NCI-H774 (cell line): Measurements from ENCODE around the gene CYP1A2.

Experiments used
- DNase-seq: peaks from one replicate; lab custom pipeline; 2025; lab: John Stamatoyannopoulos, UW

CYP1A2 gene

GRCh38 chr15:74789171-74789631 is 40.6 kb downstream of the CYP1A2 start:
- DNase-seq, result no peak

GRCh38 chr15:74789741-74790079 is 41.1 kb downstream of the CYP1A2 start:
- DNase-seq, result no peak

- DNase-seq, result no peak
Observed at GRCh38 chr15:74790080-74790916, 41.7 kb downstream of the CYP1A2 start.

DNA sequence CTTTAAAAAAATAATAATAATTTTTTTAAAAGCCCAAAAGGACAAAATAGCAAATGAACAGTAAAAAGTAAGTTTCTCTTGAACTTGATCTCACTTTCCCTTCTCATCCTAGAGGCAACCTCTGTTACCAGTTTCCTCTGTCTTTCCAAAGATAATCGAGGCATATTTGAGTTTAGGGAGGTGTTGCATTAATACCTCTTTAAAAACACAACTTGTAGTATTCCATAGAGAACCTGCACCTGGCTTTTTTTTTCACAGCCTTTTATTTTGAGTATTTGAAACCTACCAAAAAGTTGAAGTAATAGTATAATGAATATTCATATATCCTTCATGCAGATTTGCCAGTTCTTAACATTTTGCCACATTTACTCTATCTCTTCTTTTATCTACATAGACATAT is 42.4 kb downstream of the CYP1A2 start:
- DNase-seq, result no peak

DNA sequence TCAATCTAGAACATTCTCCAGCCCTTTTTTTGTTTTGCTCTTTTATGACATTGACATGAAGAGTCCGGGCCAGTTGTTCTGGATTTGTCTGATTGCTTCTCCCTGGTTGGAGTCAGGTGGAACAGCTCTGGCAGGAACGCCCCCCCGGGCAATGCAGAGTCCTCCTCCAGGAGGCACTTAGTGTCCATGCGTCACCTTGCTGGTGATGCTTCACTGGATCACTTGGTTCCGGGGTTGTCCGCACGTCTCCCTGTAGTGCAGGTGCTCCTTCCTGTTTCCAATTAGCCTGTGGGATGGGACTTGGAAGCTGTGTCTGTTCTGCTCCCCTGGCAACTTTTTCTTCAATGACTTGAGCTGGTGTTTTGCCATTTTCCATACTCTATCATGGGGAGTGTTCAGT is 43.0 kb downstream of the CYP1A2 start:
- no peak for DNase-seq

DNA sequence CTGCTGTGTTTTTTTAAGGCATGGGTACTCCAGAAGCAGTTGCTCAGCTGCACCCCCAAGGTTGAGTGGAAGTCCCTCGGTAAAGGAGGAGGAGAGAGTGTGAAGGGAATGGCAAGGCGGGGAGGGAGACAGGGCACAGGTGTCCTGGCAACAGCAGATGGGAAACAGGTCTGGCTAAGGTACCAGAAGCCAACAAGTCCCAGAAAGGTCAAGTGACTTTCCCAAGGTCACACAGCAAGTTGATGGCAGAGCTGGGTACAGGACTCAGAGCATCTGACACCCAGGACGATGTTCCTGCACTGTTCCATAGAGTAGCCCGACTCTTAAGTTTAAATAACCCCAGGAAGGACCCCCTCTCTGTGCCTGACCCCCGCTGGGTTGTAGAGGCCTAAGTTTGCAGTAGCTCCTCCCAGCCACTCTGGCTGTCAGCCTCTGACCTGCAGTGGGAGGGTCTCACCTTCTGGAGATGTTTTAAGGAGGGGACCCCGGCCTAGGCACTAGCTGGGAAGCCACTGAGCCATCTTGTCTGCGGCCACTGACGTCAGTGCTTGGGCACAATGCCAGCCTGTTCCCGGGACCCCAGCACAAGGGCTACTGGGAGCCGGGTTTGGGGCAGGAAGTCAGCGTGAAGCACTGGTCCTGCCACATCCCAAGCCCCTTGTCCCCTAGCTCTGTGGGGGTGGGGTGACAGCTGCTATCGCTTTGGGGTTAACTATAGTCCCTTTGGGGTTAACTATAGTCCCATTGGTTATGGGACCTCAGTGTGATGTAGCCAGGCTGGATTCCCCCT is 43.8 kb downstream of the CYP1A2 start:
- DNase-seq, result no peak

GRCh38 chr15:74793135-74794028 is 44.7 kb downstream of the CYP1A2 start:
- DNase-seq, result no peak

DNA sequence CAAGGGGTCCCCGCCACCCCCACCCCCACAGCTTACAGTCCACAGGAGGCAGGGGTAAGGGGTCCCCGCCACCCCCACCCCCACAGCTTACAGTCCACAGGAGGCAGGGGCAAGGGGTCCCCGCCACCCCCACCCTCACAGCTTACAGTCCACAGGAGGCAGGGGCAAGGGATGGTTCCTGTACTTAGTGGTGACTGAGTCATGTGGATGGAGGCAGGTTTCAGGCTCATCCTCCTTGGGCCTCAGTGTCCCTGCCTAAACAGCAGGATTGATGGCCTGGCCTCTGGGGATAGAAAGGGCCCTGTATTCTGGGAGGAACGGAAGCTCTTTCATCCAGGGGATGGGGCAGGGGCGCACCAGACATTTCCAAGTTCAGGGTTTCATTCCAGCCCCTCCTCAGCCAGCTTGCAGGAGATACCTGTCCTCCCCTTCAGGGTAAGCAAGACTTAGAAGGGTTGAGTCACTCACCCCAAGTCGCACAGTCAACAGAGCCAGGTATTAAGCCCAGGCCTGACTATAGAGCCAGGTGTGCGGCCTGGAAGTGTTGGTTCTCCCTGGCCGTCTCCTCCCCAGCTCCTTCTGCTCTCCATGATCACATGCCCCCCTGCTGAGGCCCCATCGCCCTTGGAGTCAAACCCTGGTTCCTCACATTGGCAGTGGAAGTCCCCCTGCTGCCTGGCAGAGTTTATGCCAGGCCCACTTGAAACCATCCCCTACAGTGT is 45.8 kb downstream of the CYP1A2 start:
- no peak for DNase-seq

DNA sequence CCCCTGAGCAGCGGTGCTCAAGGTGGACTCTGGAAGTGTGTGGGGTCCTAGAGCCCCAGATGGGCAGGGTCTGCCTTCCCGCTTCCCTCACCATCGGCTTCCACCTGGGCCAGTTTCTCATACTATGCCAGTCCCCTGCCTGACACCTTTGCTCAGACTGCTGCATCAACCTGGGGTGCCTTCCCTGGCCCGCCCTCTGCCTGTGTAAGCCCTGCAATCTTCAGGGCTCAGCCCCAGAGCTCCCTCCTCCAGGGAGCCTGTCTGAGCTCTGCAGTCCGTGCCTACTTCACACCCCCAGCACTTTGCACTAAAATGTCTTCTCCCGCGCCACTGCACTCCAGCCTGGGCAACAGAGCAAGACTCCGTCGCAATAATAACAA is 46.3 kb downstream of the CYP1A2 start:
- DNase-seq, result no peak

GRCh38 chr15:74795966-74796625 is 47.5 kb downstream of the CYP1A2 start:
- no peak for DNase-seq

DNA sequence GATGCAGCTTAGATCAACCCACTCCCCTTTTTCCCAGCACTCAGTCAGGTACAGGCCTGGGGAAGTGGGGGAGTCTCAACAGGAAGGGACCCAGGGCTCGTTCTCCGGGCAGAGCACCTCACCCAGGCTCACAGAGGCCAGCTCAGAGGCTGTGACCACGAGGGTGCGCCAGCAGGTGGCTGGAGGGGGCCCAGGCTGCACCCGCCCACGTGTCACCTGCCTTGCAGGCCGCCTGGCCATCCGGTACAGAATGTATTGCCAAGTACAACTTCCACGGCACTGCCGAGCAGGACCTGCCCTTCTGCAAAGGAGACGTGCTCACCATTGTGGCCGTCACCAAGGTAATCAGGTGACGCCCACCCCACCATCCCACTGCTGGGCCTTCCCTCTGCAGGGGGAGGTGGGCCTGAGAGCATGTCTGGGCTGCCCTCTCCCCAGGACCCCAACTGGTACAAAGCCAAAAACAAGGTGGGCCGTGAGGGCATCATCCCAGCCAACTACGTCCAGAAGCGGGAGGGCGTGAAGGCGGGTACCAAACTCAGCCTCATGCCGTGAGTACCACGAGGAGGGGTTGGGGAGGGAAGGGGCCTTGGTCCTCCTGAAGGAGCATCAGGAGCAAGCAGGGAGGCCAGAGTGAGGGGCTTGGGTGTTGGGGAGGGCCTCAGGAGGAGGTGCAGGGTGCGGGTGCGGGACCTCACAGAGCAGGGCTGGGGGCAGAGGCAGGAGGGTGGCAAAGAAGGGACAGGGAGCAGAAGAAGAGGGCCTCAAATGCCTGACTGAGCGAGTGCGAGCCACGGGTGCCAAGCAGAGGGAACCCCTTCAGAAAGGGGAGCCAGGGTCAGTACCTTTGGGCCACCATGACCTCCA is 50.0 kb downstream of the CYP1A2 start:
- DNase-seq, result no peak

- no peak for DNase-seq
Observed at GRCh38 chr15:74799255-74799855, 50.7 kb downstream of the CYP1A2 start.

DNA sequence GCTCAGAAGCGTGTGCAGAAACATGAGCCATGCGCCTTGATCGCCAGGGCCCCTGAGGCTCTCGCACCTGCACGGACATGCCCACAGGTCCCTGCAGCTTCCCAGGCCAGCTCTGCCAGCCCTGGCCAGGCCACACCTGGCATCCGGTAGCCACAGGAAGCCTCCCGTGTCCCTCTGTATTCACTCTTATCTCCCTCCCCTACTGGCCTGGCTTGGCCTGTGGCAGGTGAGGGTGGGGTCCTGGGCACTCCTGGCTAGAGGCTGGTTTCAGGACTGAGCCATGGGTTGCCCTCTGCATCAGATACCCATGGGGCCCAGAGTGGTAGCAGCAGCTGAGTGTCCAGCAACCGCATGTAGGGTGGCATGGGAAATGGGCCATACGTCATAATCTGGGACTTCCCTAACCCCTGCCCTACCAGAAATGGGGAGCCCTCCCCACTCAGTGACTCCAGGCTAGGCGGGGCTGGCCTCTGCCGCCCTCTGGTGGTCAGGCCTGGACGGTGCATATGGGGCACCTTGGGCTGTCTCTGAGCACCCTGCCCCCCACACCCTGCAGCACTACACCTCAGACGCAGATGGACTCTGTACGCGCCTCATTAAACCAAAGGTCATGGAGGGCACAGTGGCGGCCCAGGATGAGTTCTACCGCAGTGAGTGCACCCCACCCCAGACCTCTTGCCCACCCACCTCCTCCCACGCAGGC is 51.4 kb downstream of the CYP1A2 start:
- no peak for DNase-seq

DNA sequence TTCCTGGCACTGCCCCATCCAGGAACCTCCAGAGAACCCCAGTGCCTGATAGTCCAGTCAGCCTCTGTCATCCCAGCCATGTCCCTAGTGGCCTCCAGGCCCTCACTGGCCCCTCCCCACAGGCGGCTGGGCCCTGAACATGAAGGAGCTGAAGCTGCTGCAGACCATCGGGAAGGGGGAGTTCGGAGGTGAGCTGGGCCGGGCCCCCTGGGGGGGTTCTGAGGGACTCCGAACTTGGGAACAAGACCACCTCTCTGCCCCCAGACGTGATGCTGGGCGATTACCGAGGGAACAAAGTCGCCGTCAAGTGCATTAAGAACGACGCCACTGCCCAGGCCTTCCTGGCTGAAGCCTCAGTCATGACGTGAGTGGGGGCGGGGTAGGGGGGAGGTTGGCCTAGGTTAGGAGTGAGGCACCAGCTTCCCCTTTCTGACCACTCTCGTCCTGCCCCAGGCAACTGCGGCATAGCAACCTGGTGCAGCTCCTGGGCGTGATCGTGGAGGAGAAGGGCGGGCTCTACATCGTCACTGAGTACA is 52.0 kb downstream of the CYP1A2 start:
- no peak for DNase-seq

GRCh38 chr15:74801311-74801997 is 52.8 kb downstream of the CYP1A2 start:
- DNase-seq, result no peak

GRCh38 chr15:74802290-74802689 is 53.6 kb downstream of the CYP1A2 start:
- DNase-seq, result no peak

- DNase-seq, result no peak
Observed at GRCh38 chr15:74802862-74803447, 54.3 kb downstream of the CYP1A2 start.

GRCh38 chr15:74804935-74805334 is 56.3 kb downstream of the CYP1A2 start:
- no peak for DNase-seq
